WI38 (cell line): ENCODE measurements around the gene LDB3.

ENCODE experiments used
- H3K4me3 ChIP-seq: 2 replicates; pipeline ENCODE4 v1.5.1; 2011; ENCODE audit warnings: low read depth, mild to moderate bottlenecking, control low read depth, low read length
- CTCF ChIP-seq: IDR thresholded peaks from 2 replicates; pipeline ENCODE4 v1.5.1; 2012; ENCODE audit warnings: low read depth, mild to moderate bottlenecking, control low read depth, low read length

The LDB3 gene

GRCh38 chr10:86757113-86757972, 89.0 kb downstream of the LDB3 start:
- 0 out of 2 replicates have a peak, but pooled peaks have one; percentile 11 for TF ChIP-seq CTCF
- peak overlapping the region; percentile 92 for H3K4me3 ChIP-seq

- peak overlapping the region; percentile 92 for H3K4me3 ChIP-seq
- no peak for TF ChIP-seq CTCF
These were observed 90.1 kb downstream of the LDB3 start for GRCh38 chr10:86758189-86759072.

- no peak for TF ChIP-seq CTCF
- H3K4me3 ChIP-seq, result peak overlapping the region; percentile 92
These were observed 90.9 kb downstream of the LDB3 start for GRCh38 chr10:86759073-86759672.

- H3K4me3 ChIP-seq, result no peak overlapping the region
- no peak for TF ChIP-seq CTCF
These were observed 95.1 kb downstream of the LDB3 start for GRCh38 chr10:86763404-86763803.

DNA sequence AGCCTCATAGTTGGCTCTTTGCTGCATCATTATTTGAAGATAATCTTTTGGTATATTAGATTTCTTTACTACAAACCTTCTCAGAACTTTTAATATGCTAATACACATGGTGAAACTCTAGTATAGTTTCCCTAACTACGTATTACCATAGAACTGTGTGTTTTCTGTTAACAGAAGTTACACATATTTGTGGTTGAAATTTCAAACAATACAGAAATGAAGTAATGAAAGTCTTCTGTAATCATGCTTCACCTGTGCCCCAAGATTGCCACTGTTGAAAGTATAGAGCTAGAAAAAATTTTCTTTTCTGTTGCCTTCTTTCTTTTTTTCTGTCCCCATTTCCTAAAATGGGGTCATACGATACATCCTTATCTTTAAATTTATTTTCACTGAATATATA, 97.2 kb downstream of the LDB3 start:
- no peak for TF ChIP-seq CTCF
- no peak overlapping the region for H3K4me3 ChIP-seq

DNA sequence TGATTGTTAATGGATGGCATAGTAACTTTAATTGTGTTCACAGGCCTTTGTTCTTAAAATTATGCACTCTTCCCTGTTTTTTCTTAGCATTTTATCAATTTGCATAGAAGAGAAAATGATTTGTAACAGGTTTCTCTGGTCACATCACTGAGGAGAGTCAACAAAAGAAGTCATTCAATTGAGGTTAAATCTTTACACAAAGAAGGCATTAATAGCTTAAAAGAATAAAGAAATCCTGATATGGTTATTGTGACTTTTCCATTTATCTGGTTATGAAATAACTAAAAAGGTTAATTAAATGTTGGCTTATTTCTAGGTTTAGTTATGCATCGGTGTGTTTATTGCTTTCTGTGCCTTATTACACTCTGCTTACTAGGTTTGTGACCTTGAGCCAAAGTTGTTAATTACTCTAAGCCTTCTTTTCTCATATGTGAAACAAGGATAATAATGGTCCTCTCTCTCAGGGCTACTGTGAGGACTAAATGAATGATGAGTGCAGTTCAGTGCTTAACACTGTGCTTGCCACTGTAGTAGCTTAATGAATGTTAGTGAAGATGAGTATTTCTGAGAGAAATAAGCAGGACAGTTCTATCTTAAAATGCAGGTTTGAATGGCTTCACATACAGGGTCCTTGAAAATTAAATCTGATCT, 100.2 kb downstream of the LDB3 start:
- no peak overlapping the region for H3K4me3 ChIP-seq
- TF ChIP-seq CTCF, result no peak
